ENCODE measurements around the gene NCR3LG1.

The NCR3LG1 gene

GRCh38 chr11:17413414-17414316 lies 62.1 kb downstream of the NCR3LG1 start:
- Mint-ChIP-seq H3K36me3 (ENCODE audit: low read depth) (no peaks in the 10 kb centered on the region), H3K4me1 (peaks cover 4% of the 10 kb centered on the region)
- TF ChIP-seq CTCF (IDR thresholded peaks at IDR 0.05; ENCODE audit: unreplicated experiment in 3 of 3): no peak

GRCh38 chr11:17414317-17414737 lies 62.7 kb downstream of the NCR3LG1 start:
- no peak overlapping the region for H3K27ac Mint-ChIP-seq
- H3K4me1 Mint-ChIP-seq: peaks cover 6% of the 10 kb centered on the region
- H3K36me3 Mint-ChIP-seq (ENCODE audit: low read depth): no peaks in the 10 kb centered on the region
- TF ChIP-seq CTCF (IDR thresholded peaks at IDR 0.05; ENCODE audit: unreplicated experiment in 3 of 3): no peak
- no peaks in the 10 kb centered on the region for H3K9me3 Mint-ChIP-seq
- H3K4me3 Mint-ChIP-seq: no peak overlapping the region
- H3K27me3 Mint-ChIP-seq (ENCODE audit: low read depth): peaks cover 29% of the 10 kb centered on the region

More at GRCh38 chr11:17413414-17414316, 62.1 kb downstream of the NCR3LG1 start:
- Mint-ChIP-seq H3K4me3 (no peak overlapping the region), H3K27me3 (ENCODE audit: low read depth) (peaks cover 23% of the 10 kb centered on the region), H3K27ac (no peak overlapping the region), H3K9me3 (no peaks in the 10 kb centered on the region)

- TF ChIP-seq CTCF (IDR thresholded peaks at IDR 0.05; ENCODE audit: unreplicated experiment in 3 of 3): no peak
- Mint-ChIP-seq H3K27ac (no peak overlapping the region), H3K4me1 (peaks cover 6% of the 10 kb centered on the region), H3K36me3 (ENCODE audit: low read depth) (no peaks in the 10 kb centered on the region), H3K9me3 (no peaks in the 10 kb centered on the region), H3K4me3 (no peak overlapping the region), H3K27me3 (ENCODE audit: low read depth) (peaks cover 35% of the 10 kb centered on the region)
Measured at GRCh38 chr11:17414992-17415391, 63.4 kb downstream of the NCR3LG1 start.

GRCh38 chr11:17415523-17416104 lies 64.0 kb downstream of the NCR3LG1 start:
- H3K27me3 Mint-ChIP-seq (ENCODE audit: low read depth): peaks cover 39% of the 10 kb centered on the region
- TF ChIP-seq CTCF (IDR thresholded peaks at IDR 0.05; ENCODE audit: unreplicated experiment in 3 of 3): no peak
- no peaks in the 10 kb centered on the region for H3K36me3 Mint-ChIP-seq (ENCODE audit: low read depth)
- no peak overlapping the region for H3K4me3 Mint-ChIP-seq
- peaks cover 6% of the 10 kb centered on the region for H3K4me1 Mint-ChIP-seq
- no peaks in the 10 kb centered on the region for H3K9me3 Mint-ChIP-seq
- no peak overlapping the region for H3K27ac Mint-ChIP-seq

GRCh38 chr11:17416492-17416891 lies 64.9 kb downstream of the NCR3LG1 start:
- no peaks in the 10 kb centered on the region for H3K36me3 Mint-ChIP-seq (ENCODE audit: low read depth)
- peaks cover 42% of the 10 kb centered on the region for H3K27me3 Mint-ChIP-seq (ENCODE audit: low read depth)
- no peak for TF ChIP-seq CTCF (IDR thresholded peaks at IDR 0.05; ENCODE audit: unreplicated experiment in 3 of 3)
- H3K9me3 Mint-ChIP-seq: no peaks in the 10 kb centered on the region
- H3K4me1 Mint-ChIP-seq: peaks cover 6% of the 10 kb centered on the region
- no peak overlapping the region for H3K4me3 Mint-ChIP-seq
- H3K27ac Mint-ChIP-seq: no peak overlapping the region

All from nephron (organoid).